Skeletal muscle cell (primary cell): ENCODE results near the gene ANKRD40CL.
"Not testable (repeated sequence)": the region's sequence is repeated elsewhere in the genome, so short reads cannot be mapped to it uniquely, and the experiment has no call there.

Source experiments
- DNase-seq: peaks from one replicate; pipeline ENCODE4 v3.0.0-alpha.2; 2010; ENCODE audit warnings: low read depth
- H3K4me3 ChIP-seq: 2 replicates; pipeline ENCODE4 v1.5.1; 2011; ENCODE audit warnings: low read depth, mild to moderate bottlenecking, control low read depth, low read length, moderate library complexity

Gene ANKRD40CL

GRCh38 chr17:50724622-50725021 lies 42.7 kb downstream of the ANKRD40CL start:
- not testable (repeated sequence) for H3K4me3 ChIP-seq, DNase-seq

- DNase-seq, result no peak
- no peak overlapping the region for H3K4me3 ChIP-seq
These were observed 44.6 kb downstream of the ANKRD40CL start for GRCh38 chr17:50722746-50723145.

GRCh38 chr17:50721194-50722010 lies 45.9 kb downstream of the ANKRD40CL start:
- DNase-seq, result no peak
- peak overlapping the region; percentile 93 for H3K4me3 ChIP-seq

GRCh38 chr17:50719924-50720794 lies 47.2 kb downstream of the ANKRD40CL start:
- no peak for DNase-seq
- peak overlapping the region; percentile 93 for H3K4me3 ChIP-seq

- H3K4me3 ChIP-seq, result peak within 1 kb of the TSS; percentile 93
- DNase-seq, result peak; percentile 80
These were observed 48.0 kb downstream of the ANKRD40CL start, which contains the start of gene LUC7L3 for GRCh38 chr17:50719144-50719923. TSS of gene LUC7L3 (plus strand) at chr17:50719603. CDS start at chr17:50719733, 130 bp downstream.

GRCh38 chr17:50715471-50715870 lies 51.8 kb downstream of the ANKRD40CL start:
- no peak for DNase-seq
- H3K4me3 ChIP-seq, result no peak overlapping the region

- no peak overlapping the region for H3K4me3 ChIP-seq
- no peak for DNase-seq
These were observed 54.7 kb downstream of the ANKRD40CL start for GRCh38 chr17:50712641-50713040.
